Measurements from ENCODE around the gene EDN3.
"Not testable (repeated sequence)": the region's sequence is repeated elsewhere in the genome, so short reads cannot be mapped to it uniquely, and the experiment has no call there.

The EDN3 gene

DNA sequence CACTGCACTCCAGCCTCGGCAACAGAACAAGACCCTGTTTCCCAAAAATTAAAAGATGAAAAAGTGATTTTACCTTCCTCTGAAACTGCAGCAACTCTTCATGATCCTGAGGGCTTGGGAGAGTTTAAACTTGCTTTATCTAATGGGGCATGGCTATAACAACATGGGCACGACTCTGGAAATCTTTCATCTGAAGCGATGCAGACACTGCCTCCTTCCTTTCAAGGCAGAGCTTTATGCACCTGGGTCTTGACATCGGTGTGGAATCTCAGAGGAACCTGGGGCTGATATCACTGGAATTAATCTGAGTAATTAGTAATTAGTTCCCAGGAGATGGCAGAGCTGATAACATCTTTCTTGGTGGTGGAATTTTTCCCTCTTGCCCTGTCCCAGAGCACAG, 52.1 kb downstream of the EDN3 start:
- H3K27ac Mint-ChIP-seq, result no peak overlapping the region
- TF ChIP-seq, protein P1, sequence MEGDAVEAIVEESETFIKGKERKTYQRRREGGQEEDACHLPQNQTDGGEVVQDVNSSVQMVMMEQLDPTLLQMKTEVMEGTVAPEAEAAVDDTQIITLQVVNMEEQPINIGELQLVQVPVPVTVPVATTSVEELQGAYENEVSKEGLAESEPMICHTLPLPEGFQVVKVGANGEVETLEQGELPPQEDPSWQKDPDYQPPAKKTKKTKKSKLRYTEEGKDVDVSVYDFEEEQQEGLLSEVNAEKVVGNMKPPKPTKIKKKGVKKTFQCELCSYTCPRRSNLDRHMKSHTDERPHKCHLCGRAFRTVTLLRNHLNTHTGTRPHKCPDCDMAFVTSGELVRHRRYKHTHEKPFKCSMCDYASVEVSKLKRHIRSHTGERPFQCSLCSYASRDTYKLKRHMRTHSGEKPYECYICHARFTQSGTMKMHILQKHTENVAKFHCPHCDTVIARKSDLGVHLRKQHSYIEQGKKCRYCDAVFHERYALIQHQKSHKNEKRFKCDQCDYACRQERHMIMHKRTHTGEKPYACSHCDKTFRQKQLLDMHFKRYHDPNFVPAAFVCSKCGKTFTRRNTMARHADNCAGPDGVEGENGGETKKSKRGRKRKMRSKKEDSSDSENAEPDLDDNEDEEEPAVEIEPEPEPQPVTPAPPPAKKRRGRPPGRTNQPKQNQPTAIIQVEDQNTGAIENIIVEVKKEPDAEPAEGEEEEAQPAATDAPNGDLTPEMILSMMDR (IDR thresholded peaks at IDR 0.05), result no peak
- peaks cover 32% of the 10 kb centered on the region for H3K27me3 Mint-ChIP-seq (ENCODE audit: low read depth, poor library complexity)
- H3K4me3 Mint-ChIP-seq, result peak overlapping the region; percentile 16
- DNase-seq, result no peak
- H3K9me3 Mint-ChIP-seq, result no peaks in the 10 kb centered on the region
- H3K4me1 Mint-ChIP-seq, result peaks cover 41% of the 10 kb centered on the region
- no peaks in the 10 kb centered on the region for H3K36me3 Mint-ChIP-seq (ENCODE audit: low read depth)

DNA sequence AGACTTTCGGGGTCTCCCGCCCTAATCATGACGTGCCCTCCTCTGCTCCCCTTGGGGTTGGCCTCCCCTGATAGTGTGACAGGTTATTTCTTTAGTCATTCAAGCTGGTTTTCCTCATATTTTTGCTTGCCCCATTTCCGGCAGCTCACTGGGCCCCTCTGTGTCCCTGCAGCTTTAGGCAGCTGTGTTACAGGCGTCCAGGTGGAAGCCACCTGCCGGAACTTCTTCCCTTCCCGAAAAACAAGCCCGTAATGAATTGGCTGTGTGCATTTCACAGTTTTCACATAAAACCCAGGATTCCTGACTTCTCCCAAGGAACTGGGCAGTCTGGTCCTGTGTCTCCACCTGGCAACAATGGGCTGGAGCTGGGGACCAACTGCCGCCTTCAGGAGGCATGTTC, 52.6 kb downstream of the EDN3 start:
- no peak for DNase-seq
- Mint-ChIP-seq H3K4me1 (peaks cover 41% of the 10 kb centered on the region), H3K27me3 (ENCODE audit: low read depth, poor library complexity) (peaks cover 32% of the 10 kb centered on the region), H3K4me3 (no peak overlapping the region), H3K27ac (no peak overlapping the region), H3K9me3 (no peaks in the 10 kb centered on the region), H3K36me3 (ENCODE audit: low read depth) (no peaks in the 10 kb centered on the region)
- TF ChIP-seq, protein P1 (IDR thresholded peaks at IDR 0.05), result no peak

DNA sequence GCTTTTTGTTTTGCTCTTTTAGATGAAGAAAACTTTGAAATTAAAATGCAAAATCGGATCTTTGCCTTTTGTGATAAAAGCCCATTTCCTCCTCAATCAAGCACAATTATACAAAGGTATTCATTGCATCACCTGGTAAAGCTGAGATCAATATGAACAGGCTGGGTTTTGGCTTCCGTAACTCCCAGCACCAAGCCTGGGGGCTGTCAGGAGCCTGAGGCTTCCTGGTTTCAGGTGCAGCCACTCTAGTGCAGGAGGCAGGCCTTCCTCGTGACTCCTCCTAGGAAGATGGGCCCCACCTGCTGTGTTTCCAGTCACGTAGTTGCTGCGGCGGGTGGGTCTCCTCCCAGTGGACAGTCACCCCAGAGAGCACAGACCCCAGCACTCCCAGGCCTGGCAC, 54.0 kb downstream of the EDN3 start:
- Mint-ChIP-seq H3K4me3 (no peak overlapping the region), H3K9me3 (no peaks in the 10 kb centered on the region), H3K4me1 (peaks cover 47% of the 10 kb centered on the region), H3K27me3 (ENCODE audit: low read depth, poor library complexity) (peaks cover 32% of the 10 kb centered on the region), H3K27ac (no peak overlapping the region), H3K36me3 (ENCODE audit: low read depth) (no peaks in the 10 kb centered on the region)
- TF ChIP-seq, protein P1 (IDR thresholded peaks at IDR 0.05), result no peak
- no peak for DNase-seq

GRCh38 chr20:59355242-59355641, 54.8 kb downstream of the EDN3 start:
- TF ChIP-seq, protein P1 (IDR thresholded peaks at IDR 0.05), result no peak
- DNase-seq, result no peak
- no peak overlapping the region for H3K4me3 Mint-ChIP-seq
- H3K36me3 Mint-ChIP-seq (ENCODE audit: low read depth), result no peaks in the 10 kb centered on the region
- no peak overlapping the region for H3K27ac Mint-ChIP-seq
- no peaks in the 10 kb centered on the region for H3K9me3 Mint-ChIP-seq
- H3K27me3 Mint-ChIP-seq (ENCODE audit: low read depth, poor library complexity), result peaks cover 34% of the 10 kb centered on the region
- peaks cover 53% of the 10 kb centered on the region for H3K4me1 Mint-ChIP-seq

DNA sequence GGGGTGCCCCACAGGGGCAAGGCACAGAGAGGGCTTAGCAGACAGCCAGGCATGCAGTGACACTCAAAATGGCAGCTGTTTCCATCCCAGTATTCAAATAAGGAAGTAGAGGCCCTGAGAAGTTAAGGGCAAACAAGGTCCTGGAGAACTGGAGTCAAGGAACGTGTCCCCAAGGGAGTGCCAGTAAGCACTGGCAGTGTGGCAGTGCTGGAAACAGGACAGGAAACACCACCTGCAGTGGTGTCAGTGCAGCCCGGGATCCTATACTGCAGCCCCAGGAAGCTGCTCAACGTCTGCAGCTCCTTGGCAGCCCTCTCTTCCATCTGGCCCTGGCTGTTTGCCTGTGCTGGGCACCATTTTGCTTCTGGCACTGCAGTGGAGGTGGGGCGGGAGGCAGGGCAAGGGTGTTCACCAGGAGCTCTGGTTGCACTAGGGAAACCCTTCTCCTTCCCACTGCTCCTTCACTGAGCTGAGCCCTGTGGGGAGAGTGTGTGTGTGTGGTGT, 56.3 kb downstream of the EDN3 start:
- no peaks in the 10 kb centered on the region for H3K36me3 Mint-ChIP-seq (ENCODE audit: low read depth)
- H3K4me3 Mint-ChIP-seq, result no peak overlapping the region
- H3K4me1 Mint-ChIP-seq, result peaks cover 53% of the 10 kb centered on the region
- DNase-seq, result no peak
- H3K27me3 Mint-ChIP-seq (ENCODE audit: low read depth, poor library complexity), result peaks cover 42% of the 10 kb centered on the region
- no peaks in the 10 kb centered on the region for H3K9me3 Mint-ChIP-seq
- no peak overlapping the region for H3K27ac Mint-ChIP-seq
- TF ChIP-seq, protein P1 (IDR thresholded peaks at IDR 0.05), result no peak

DNA sequence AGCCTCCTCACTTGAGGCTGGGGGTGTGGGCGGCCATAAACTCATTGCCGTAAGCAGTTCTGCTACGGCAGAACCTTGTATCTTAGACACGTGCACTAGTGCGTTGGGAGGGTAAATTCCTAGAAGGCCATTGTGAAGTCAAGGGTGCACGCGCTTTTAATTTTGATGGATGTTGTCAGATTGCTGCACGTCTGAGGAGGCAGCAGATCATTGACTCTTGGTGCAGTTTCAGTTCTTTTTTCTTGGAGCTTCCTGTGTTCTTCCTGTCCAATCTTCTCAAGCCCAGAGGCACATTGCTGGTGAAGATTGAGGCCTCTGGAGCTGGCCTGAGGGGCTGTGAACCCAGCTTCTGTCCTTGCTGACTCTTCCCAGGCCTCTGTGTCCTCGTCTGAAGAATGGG, 58.4 kb downstream of the EDN3 start:
- H3K27ac Mint-ChIP-seq; H3K4me3 Mint-ChIP-seq; H3K36me3 Mint-ChIP-seq (ENCODE audit: low read depth); H3K9me3 Mint-ChIP-seq: not testable (repeated sequence)
- Mint-ChIP-seq H3K4me1 (peaks cover 60% of the 10 kb centered on the region), H3K27me3 (ENCODE audit: low read depth, poor library complexity) (peaks cover 29% of the 10 kb centered on the region)
- DNase-seq, result peak; percentile 34

All from nephron progenitor cell (in vitro differentiated cells).